ENCODE data around the gene ERCC6.

ERCC6 gene

GRCh38 chr10:49564461-49565009 is 25.6 kb upstream of the ERCC6 start:
- H3K36me3 Mint-ChIP-seq (ENCODE audit: insufficient read depth): no peaks in the 10 kb centered on the region
- H3K27me3 Mint-ChIP-seq: peaks cover 80% of the 10 kb centered on the region
- DNase-seq (ENCODE audit: low spot score in 2 of 2) (no peak), ATAC-seq (replicated peaks; ENCODE audit: extremely low read depth, poor library complexity, severe bottlenecking) (no peak)
- peaks cover 7% of the 10 kb centered on the region for H3K4me1 Mint-ChIP-seq
- no peaks in the 10 kb centered on the region for H3K9me3 Mint-ChIP-seq
- no peak overlapping the region for H3K4me3 Mint-ChIP-seq
- H3K27ac Mint-ChIP-seq (ENCODE audit: low read depth): no peak overlapping the region

- no peak for ATAC-seq (replicated peaks; ENCODE audit: extremely low read depth, poor library complexity, severe bottlenecking)
- Mint-ChIP-seq H3K27me3 (peaks cover 73% of the 10 kb centered on the region), H3K27ac (ENCODE audit: low read depth) (no peak overlapping the region), H3K9me3 (no peaks in the 10 kb centered on the region), H3K4me3 (no peak overlapping the region), H3K36me3 (ENCODE audit: insufficient read depth) (no peaks in the 10 kb centered on the region), H3K4me1 (no peaks in the 10 kb centered on the region)
- no peak for DNase-seq (ENCODE audit: low spot score in 2 of 2)
These were observed 24.0 kb upstream of the ERCC6 start for GRCh38 chr10:49562893-49563292.

- peaks cover 78% of the 10 kb centered on the region for H3K27me3 Mint-ChIP-seq
- H3K4me1 Mint-ChIP-seq: no peaks in the 10 kb centered on the region
- no peaks in the 10 kb centered on the region for H3K36me3 Mint-ChIP-seq (ENCODE audit: insufficient read depth)
- H3K9me3 Mint-ChIP-seq: no peaks in the 10 kb centered on the region
- DNase-seq (ENCODE audit: low spot score in 2 of 2) (no peak), ATAC-seq (replicated peaks; ENCODE audit: extremely low read depth, poor library complexity, severe bottlenecking) (no peak)
- H3K4me3 Mint-ChIP-seq: no peak overlapping the region
- H3K27ac Mint-ChIP-seq (ENCODE audit: low read depth): no peak overlapping the region
These were observed 21.6 kb upstream of the ERCC6 start for GRCh38 chr10:49560526-49560925.

- no peaks in the 10 kb centered on the region for H3K9me3 Mint-ChIP-seq
- DNase-seq (ENCODE audit: low spot score in 2 of 2): no peak
- no peak overlapping the region for H3K4me3 Mint-ChIP-seq
- ATAC-seq (replicated peaks; ENCODE audit: extremely low read depth, poor library complexity, severe bottlenecking): no peak
- no peaks in the 10 kb centered on the region for H3K4me1 Mint-ChIP-seq
- no peaks in the 10 kb centered on the region for H3K36me3 Mint-ChIP-seq (ENCODE audit: insufficient read depth)
- H3K27me3 Mint-ChIP-seq: peaks cover 79% of the 10 kb centered on the region
- no peak overlapping the region for H3K27ac Mint-ChIP-seq (ENCODE audit: low read depth)
These were observed 20.6 kb upstream of the ERCC6 start for GRCh38 chr10:49559476-49559875.

GRCh38 chr10:49558190-49558589 is 19.3 kb upstream of the ERCC6 start:
- peaks cover 79% of the 10 kb centered on the region for H3K27me3 Mint-ChIP-seq
- H3K4me1 Mint-ChIP-seq: no peaks in the 10 kb centered on the region
- H3K36me3 Mint-ChIP-seq (ENCODE audit: insufficient read depth): no peaks in the 10 kb centered on the region
- H3K9me3 Mint-ChIP-seq: no peaks in the 10 kb centered on the region
- ATAC-seq (replicated peaks; ENCODE audit: extremely low read depth, poor library complexity, severe bottlenecking): no peak
- no peak overlapping the region for H3K27ac Mint-ChIP-seq (ENCODE audit: low read depth)
- H3K4me3 Mint-ChIP-seq: no peak overlapping the region
- DNase-seq (ENCODE audit: low spot score in 2 of 2): no peak

GRCh38 chr10:49557681-49558080 is 18.8 kb upstream of the ERCC6 start:
- no peak overlapping the region for H3K27ac Mint-ChIP-seq (ENCODE audit: low read depth)
- ATAC-seq (replicated peaks; ENCODE audit: extremely low read depth, poor library complexity, severe bottlenecking): no peak
- peaks cover 79% of the 10 kb centered on the region for H3K27me3 Mint-ChIP-seq

GRCh38 chr10:49556723-49557122 is 17.8 kb upstream of the ERCC6 start:
- Mint-ChIP-seq H3K9me3 (no peaks in the 10 kb centered on the region), H3K4me1 (no peaks in the 10 kb centered on the region), H3K27me3 (peaks cover 79% of the 10 kb centered on the region), H3K4me3 (no peak overlapping the region), H3K27ac (ENCODE audit: low read depth) (no peak overlapping the region), H3K36me3 (ENCODE audit: insufficient read depth) (no peaks in the 10 kb centered on the region)
- no peak for ATAC-seq (replicated peaks; ENCODE audit: extremely low read depth, poor library complexity, severe bottlenecking)
- DNase-seq (ENCODE audit: low spot score in 2 of 2): no peak

More at GRCh38 chr10:49557681-49558080, 18.8 kb upstream of the ERCC6 start:
- no peak for DNase-seq (ENCODE audit: low spot score in 2 of 2)
- Mint-ChIP-seq H3K4me1 (no peaks in the 10 kb centered on the region), H3K9me3 (no peaks in the 10 kb centered on the region), H3K4me3 (no peak overlapping the region), H3K36me3 (ENCODE audit: insufficient read depth) (no peaks in the 10 kb centered on the region)

GRCh38 chr10:49552277-49552676 is 13.4 kb upstream of the ERCC6 start:
- DNase-seq (ENCODE audit: low spot score in 2 of 2): no peak
- no peak for ATAC-seq (replicated peaks; ENCODE audit: extremely low read depth, poor library complexity, severe bottlenecking)
- no peak overlapping the region for H3K4me3 Mint-ChIP-seq

GRCh38 chr10:49550563-49550962 is 11.6 kb upstream of the ERCC6 start:
- ATAC-seq (replicated peaks; ENCODE audit: extremely low read depth, poor library complexity, severe bottlenecking) (no peak), DNase-seq (ENCODE audit: low spot score in 2 of 2) (no peak)
- Mint-ChIP-seq H3K4me1 (no peaks in the 10 kb centered on the region), H3K4me3 (no peak overlapping the region), H3K27ac (ENCODE audit: low read depth) (no peak overlapping the region), H3K36me3 (ENCODE audit: insufficient read depth) (no peaks in the 10 kb centered on the region), H3K27me3 (peaks cover 60% of the 10 kb centered on the region), H3K9me3 (no peaks in the 10 kb centered on the region)

More at GRCh38 chr10:49552277-49552676, 13.4 kb upstream of the ERCC6 start:
- Mint-ChIP-seq H3K36me3 (ENCODE audit: insufficient read depth) (no peaks in the 10 kb centered on the region), H3K4me1 (no peaks in the 10 kb centered on the region), H3K9me3 (no peaks in the 10 kb centered on the region), H3K27ac (ENCODE audit: low read depth) (no peak overlapping the region), H3K27me3 (peaks cover 60% of the 10 kb centered on the region)

GRCh38 chr10:49549640-49550346 is 10.9 kb upstream of the ERCC6 start:
- Mint-ChIP-seq H3K27ac (ENCODE audit: low read depth) (no peak overlapping the region), H3K4me1 (no peaks in the 10 kb centered on the region), H3K36me3 (ENCODE audit: insufficient read depth) (no peaks in the 10 kb centered on the region), H3K27me3 (peaks cover 52% of the 10 kb centered on the region), H3K4me3 (no peak overlapping the region), H3K9me3 (no peaks in the 10 kb centered on the region)
- no peak for DNase-seq (ENCODE audit: low spot score in 2 of 2)
- ATAC-seq (replicated peaks; ENCODE audit: extremely low read depth, poor library complexity, severe bottlenecking): no peak

- Mint-ChIP-seq H3K27me3 (peaks cover 41% of the 10 kb centered on the region), H3K36me3 (ENCODE audit: insufficient read depth) (peaks cover 6% of the 10 kb centered on the region), H3K4me1 (peaks cover 13% of the 10 kb centered on the region), H3K4me3 (no peak overlapping the region), H3K27ac (ENCODE audit: low read depth) (no peak overlapping the region), H3K9me3 (no peaks in the 10 kb centered on the region)
- DNase-seq (ENCODE audit: low spot score in 2 of 2): no peak
- ATAC-seq (replicated peaks; ENCODE audit: extremely low read depth, poor library complexity, severe bottlenecking): no peak
These were observed 4.7 kb upstream of the ERCC6 start for GRCh38 chr10:49543604-49544003.

- Mint-ChIP-seq H3K4me3 (no peak overlapping the region), H3K4me1 (peaks cover 26% of the 10 kb centered on the region), H3K36me3 (ENCODE audit: insufficient read depth) (peaks cover 11% of the 10 kb centered on the region), H3K9me3 (no peaks in the 10 kb centered on the region), H3K27ac (ENCODE audit: low read depth) (no peak overlapping the region), H3K27me3 (peaks cover 41% of the 10 kb centered on the region)
- ATAC-seq (replicated peaks; ENCODE audit: extremely low read depth, poor library complexity, severe bottlenecking): no peak
- no peak for DNase-seq (ENCODE audit: low spot score in 2 of 2)
These were observed 3.4 kb upstream of the ERCC6 start for GRCh38 chr10:49542353-49542752.

GRCh38 chr10:49541762-49542161 is 2.8 kb upstream of the ERCC6 start:
- Mint-ChIP-seq H3K4me1 (peaks cover 27% of the 10 kb centered on the region), H3K9me3 (no peaks in the 10 kb centered on the region), H3K36me3 (ENCODE audit: insufficient read depth) (peaks cover 11% of the 10 kb centered on the region), H3K27me3 (peaks cover 41% of the 10 kb centered on the region), H3K27ac (ENCODE audit: low read depth) (no peak overlapping the region), H3K4me3 (no peak overlapping the region)
- ATAC-seq (replicated peaks; ENCODE audit: extremely low read depth, poor library complexity, severe bottlenecking) (no peak), DNase-seq (ENCODE audit: low spot score in 2 of 2) (no peak)
